ENCODE data around the gene BYSL. TPM values are rescaled to one million over a fixed set of nuclear protein-coding genes. Genes with fewer than 3 reads are reported as not detected.

Gene BYSL
- total and polyA plus RNA-seq, 9 of the 15 experiments (the other 6 are each of a cell fraction or from before 2014, with no cell fraction given): 22.2 to 92.3 (median 53.4) TPM

DNA sequence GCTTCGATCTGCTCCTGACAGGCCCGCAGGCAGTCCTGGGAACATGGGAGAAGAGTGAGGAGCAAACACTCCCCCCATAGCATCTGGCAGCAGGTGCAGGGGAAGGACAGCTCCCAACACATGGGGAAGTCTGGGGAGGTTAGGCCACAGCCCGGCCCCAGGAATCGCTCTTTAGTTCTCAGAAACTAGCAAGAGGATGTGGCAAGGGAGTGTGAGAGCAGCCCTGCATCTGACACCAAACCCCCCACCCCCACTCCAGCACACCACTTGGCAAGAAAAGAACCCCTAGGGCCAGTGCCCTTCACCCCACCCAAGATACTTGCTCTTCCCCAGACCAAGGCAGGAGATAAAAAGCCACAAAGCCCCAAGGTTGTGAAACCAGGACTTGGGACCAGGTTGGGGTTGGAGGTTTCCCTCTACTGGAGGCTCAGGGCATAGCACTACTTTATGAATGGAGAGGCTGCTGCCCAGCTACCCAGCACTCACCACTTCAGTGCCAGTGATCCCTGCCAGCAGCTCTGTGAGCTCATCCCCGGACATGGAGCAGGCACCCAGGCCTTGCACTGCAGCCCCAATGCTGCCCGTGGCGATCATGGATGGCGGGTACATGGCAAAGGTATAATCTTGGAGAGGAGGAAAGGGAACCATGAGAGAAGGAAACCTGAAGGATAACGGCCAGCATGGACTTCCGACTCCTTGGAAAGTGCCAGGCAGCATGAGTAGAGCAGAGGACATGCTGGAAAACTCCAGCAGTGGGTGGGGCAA lies 15.0 kb downstream of the BYSL start (continued):
- no peak for TF ChIP-seq E4F1 (CRISPR knock-in tag; IDR thresholded peaks at IDR 0.05; ENCODE audit: borderline replicate concordance)
- peak; percentile 77 for TF ChIP-seq NR2C2 (CRISPR knock-in tag; IDR thresholded peaks at IDR 0.05)
- peak; percentile 72; the same call in 1 of the 2 replicates for TF ChIP-seq NR2C2 (tag; IDR thresholded peaks at IDR 0.05)
- peak; percentile 16 for TF ChIP-seq SUPT5H (IDR thresholded peaks at IDR 0.05)
- peak in 1 of 2 experiments; percentile 57; a peak in 2 of 4 replicates for TF ChIP-seq ZNF639 (CRISPR knock-in tag; conservative IDR thresholded peaks at IDR 0.05 in 1 of 2, IDR thresholded peaks at IDR 0.05 in 1 of 2)
- 0 out of 2 replicates have a peak, but pooled peaks have one; percentile 28 for TF ChIP-seq ZNF311 (CRISPR knock-in tag; IDR thresholded peaks at IDR 0.05)
- peak; percentile 89 for TF ChIP-seq SMC3 (conservative IDR thresholded peaks at IDR 0.05; ENCODE audit: insufficient read depth, low read depth, low read length)
- TF ChIP-seq ZNF740 (CRISPR knock-in tag; IDR thresholded peaks at IDR 0.05): peak; percentile 53
- no peak for TF ChIP-seq ZNF740 (tag; IDR thresholded peaks at IDR 0.05)
- no peak for TF ChIP-seq ILK (tag; IDR thresholded peaks at IDR 0.05; ENCODE audit: borderline replicate concordance, low read depth)
- TF ChIP-seq ELF1 (tag; IDR thresholded peaks at IDR 0.05): no peak
- no peak for TF ChIP-seq ZNF224 (CRISPR knock-in tag; IDR thresholded peaks at IDR 0.05)
- no peak for TF ChIP-seq ZNF780A (CRISPR knock-in tag; IDR thresholded peaks at IDR 0.05)
- TF ChIP-seq PML (IDR thresholded peaks at IDR 0.05; ENCODE audit: low read length): peak; percentile 71; the same call in 1 of the 2 replicates
- TF ChIP-seq NR2F6 (CRISPR knock-in tag; IDR thresholded peaks at IDR 0.05): no peak
- no peak for TF ChIP-seq EZH2 (IDR thresholded peaks at IDR 0.05; ENCODE audit: borderline replicate concordance, low read depth, low read length)
- no peak for TF ChIP-seq NEUROD1 (IDR thresholded peaks at IDR 0.05; ENCODE audit: borderline replicate concordance, low read depth, low read length, partially characterized antibody)
- peak; percentile 1; the same call in 1 of the 2 replicates for TF ChIP-seq POLR2G (IDR thresholded peaks at IDR 0.05; ENCODE audit: low read depth, low read length)
- no peak for TF ChIP-seq STAT5B (CRISPR knock-in tag; IDR thresholded peaks at IDR 0.05)
- no peak for TF ChIP-seq ESRRB (CRISPR knock-in tag; IDR thresholded peaks at IDR 0.05; ENCODE audit: borderline replicate concordance)
- TF ChIP-seq SMARCE1 (IDR thresholded peaks at IDR 0.05): peak; percentile 83
- peak; percentile 91 for TF ChIP-seq DPF2 (IDR thresholded peaks at IDR 0.05)
- no peak for TF ChIP-seq PRPF4 (IDR thresholded peaks at IDR 0.05; ENCODE audit: insufficient read depth, low read depth, low read length, poor library complexity, severe bottlenecking)
- TF ChIP-seq BHLHE40 (IDR thresholded peaks at IDR 0.05; ENCODE audit: low read length): peak; percentile 81
